GM10248 (cell line): ENCODE measurements around the gene HPSE.

Experiments used
- CTCF ChIA-PET: fragments of 300-600 bp; sonication (Branson Sonifier 250); formaldehyde crosslinking; extraction: SDS; loops from one replicate; lab custom pipeline; 2021; ENCODE audit warnings: antibody characterized with exemption; lab: Yijun Ruan, JAX
- POLR2A ChIA-PET: fragments of 350-650 bp; sonication (Branson Sonifier 250); formaldehyde crosslinking; extraction: SDS; loops from one replicate; lab custom pipeline; 2020; ENCODE audit warnings: antibody characterized with exemption; lab: Yijun Ruan, JAX
- DNase-seq: peaks from one replicate; pipeline ENCODE4 v3.0.0; 2012; ENCODE audit errors: extremely low spot score
- CTCF ChIP-seq: IDR thresholded peaks from 2 replicates; pipeline ENCODE4 v1.5.1; 2012; ENCODE audit warnings: mild to moderate bottlenecking, low read depth; ENCODE audit errors: extremely low read depth, missing control alignments, control extremely low read depth

The HPSE gene

DNA sequence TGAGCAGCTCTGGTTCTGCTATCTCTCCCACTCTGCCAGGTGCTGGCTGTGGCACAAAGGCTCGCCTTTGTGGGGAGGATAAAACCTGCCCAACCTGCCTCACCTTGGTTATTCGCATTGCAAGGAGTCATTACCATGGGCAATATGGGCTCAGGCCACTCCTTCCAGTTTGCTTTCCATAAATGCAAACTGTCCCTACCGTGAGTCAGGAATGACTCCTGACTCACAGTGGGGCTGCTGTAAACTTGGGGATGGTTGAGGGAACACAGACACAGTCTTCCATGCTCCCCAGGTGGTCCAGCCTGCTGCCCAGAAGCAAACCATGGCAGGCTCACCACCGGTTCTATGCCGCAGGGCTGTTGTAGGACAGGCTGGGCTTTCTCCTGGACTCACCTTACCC is 86.2 kb downstream of the HPSE start:
- POLR2A ChIA-PET = no interaction called here
- no peak for TF ChIP-seq CTCF
- DNase-seq = no peak
- CTCF ChIA-PET = interaction anchor here (1.0 kb wide), 1 partner anchor 174 kb away, joined by 3 read pairs; no protein-coding TSS in a partner anchor

GRCh38 chr4:83247415-83248357 is 87.0 kb downstream of the HPSE start:
- no peak for TF ChIP-seq CTCF
- DNase-seq = no peak
- CTCF ChIA-PET = interaction anchor here (1.0 kb wide), 2 partner anchors 35 to 173 kb away, joined by 3 read pairs; no protein-coding TSS in a partner anchor
- POLR2A ChIA-PET = no interaction called here
